HepG2 (cell line): ENCODE measurements around the gene DST. TPM values are rescaled to one million over a fixed set of nuclear protein-coding genes. Genes with fewer than 3 reads are reported as not detected.

Experiments
- CENPX ChIP-seq: sonication (generic); formaldehyde crosslinking; IDR thresholded peaks from 2 replicates; pipeline ENCODE4 v1.9.0; 2021; ENCODE audit warnings: mild to moderate bottlenecking, missing genetic modification reagents, moderate library complexity
- DMTF1 ChIP-seq: sonication (generic); formaldehyde crosslinking; IDR thresholded peaks from 2 replicates; pipeline ENCODE4 v1.4.0; 2020; ENCODE audit warnings: mild to moderate bottlenecking, missing genetic modification reagents
- EED ChIP-seq: sonication (generic); formaldehyde crosslinking; IDR thresholded peaks from 2 replicates; pipeline ENCODE4 v1.5.0; 2020; ENCODE audit warnings: mild to moderate bottlenecking, missing genetic modification reagents
- MTA1 ChIP-seq: sonication (generic); formaldehyde crosslinking; IDR thresholded peaks from 2 replicates; pipeline ENCODE4 v1.4.0; 2020; ENCODE audit warnings: missing genetic modification reagents, mild to moderate bottlenecking, borderline replicate concordance
- RAD51 ChIP-seq: fragments of 450-650 bp; IDR thresholded peaks from 2 replicates; pipeline ENCODE4 v1.6.1; 2016; ENCODE audit warnings: borderline replicate concordance
- TCF12 ChIP-seq, 2 experiments: fragments of 450-650 bp in 1 of 2; sonication (generic) in 1 of 2; formaldehyde crosslinking in 1 of 2; IDR thresholded peaks; 2 replicates each; pipeline versions ENCODE4 v1.6.1 to v1.8.0; 2017 to 2022; ENCODE audit warnings: antibody characterized with exemption in 1 of 2, mild to moderate bottlenecking in 1 of 2, missing genetic modification reagents in 1 of 2, moderate library complexity in 1 of 2
- ZHX2 ChIP-seq, 2 experiments: sonication (generic) in 1 of 2; formaldehyde crosslinking in 1 of 2; IDR thresholded peaks; 2 replicates each; pipeline versions ENCODE4 v1.6.1 to v1.9.0; 2014 to 2022; ENCODE audit warnings: antibody characterized with exemption in 1 of 2, borderline replicate concordance in 1 of 2, inconsistent platforms in 1 of 2, low read depth in 1 of 2, missing genetic modification reagents in 1 of 2
- ZNF224 ChIP-seq: sonication (generic); formaldehyde crosslinking; IDR thresholded peaks from 2 replicates; pipeline ENCODE4 v1.5.0; 2020; ENCODE audit warnings: mild to moderate bottlenecking, missing genetic modification reagents
- ZNF232 ChIP-seq: sonication (generic); formaldehyde crosslinking; IDR thresholded peaks from 2 replicates; pipeline ENCODE4 v1.4.0; 2020; ENCODE audit warnings: missing genetic modification reagents, borderline replicate concordance
- ZNF235 ChIP-seq: sonication (generic); formaldehyde crosslinking; IDR thresholded peaks from 2 replicates; pipeline ENCODE4 v1.8.1; 2023; ENCODE audit warnings: mild to moderate bottlenecking, missing genetic modification reagents, borderline replicate concordance
- ZNF350 ChIP-seq: sonication (generic); formaldehyde crosslinking; IDR thresholded peaks from 2 replicates; pipeline ENCODE4 v1.4.0; 2020; ENCODE audit warnings: mild to moderate bottlenecking, low read depth, missing genetic modification reagents, borderline replicate concordance
- ZNF383 ChIP-seq: sonication (generic); formaldehyde crosslinking; IDR thresholded peaks from 2 replicates; pipeline ENCODE4 v1.4.0; 2020; ENCODE audit warnings: missing genetic modification reagents, mild to moderate bottlenecking, borderline replicate concordance
- ZNF572 ChIP-seq: sonication (generic); formaldehyde crosslinking; IDR thresholded peaks from 2 replicates; pipeline ENCODE4 v1.5.1; 2020; ENCODE audit warnings: mild to moderate bottlenecking, missing genetic modification reagents
- polyA plus RNA-seq, 8 experiments: library from polyadenylated mRNA; depleted of rRNA in 3 of 8; stranded (reverse) in 7 of 8; unstranded in 1 of 8; fragments of >200 nt; fragmentation: Illumina TruSeq in 4 of 8; extraction: Trizol in 4 of 8; gene quantifications; 2 replicates each; pipeline versions ENCODE4 v1.2.1 to v1.2.3, GENCODE V29; 2011 to 2016; ENCODE audit warnings: low read depth in 4 of 8, missing spikeins in 1 of 8, mixed read lengths in 1 of 8; ENCODE audit not compliant: insufficient read depth in 1 of 8
- total RNA-seq, 5 experiments: library from RNA; depleted of rRNA; stranded (reverse); fragments of >200 nt; fragmentation: Illumina TruSeq; extraction: Trizol; gene quantifications; 2 replicates each; pipeline ENCODE4 v1.2.3, GENCODE V29; 2016; ENCODE audit warnings: low read depth in 1 of 5
- TF ChIP-seq, protein P1 (sequence below): sonication (generic); formaldehyde crosslinking; IDR thresholded peaks from 2 replicates; pipeline ENCODE4 v1.5.0; 2020; ENCODE audit warnings: mild to moderate bottlenecking, missing genetic modification reagents
- TF ChIP-seq, protein P2 (sequence below): sonication (generic); formaldehyde crosslinking; IDR thresholded peaks from 2 replicates; pipeline ENCODE4 v1.8.0; 2022; ENCODE audit warnings: missing genetic modification reagents, mild to moderate bottlenecking, inconsistent platforms, borderline replicate concordance
- TF ChIP-seq, protein P3 (sequence below): sonication (generic); formaldehyde crosslinking; IDR thresholded peaks from 2 replicates; pipeline ENCODE4 v1.4.0; 2020; ENCODE audit warnings: mild to moderate bottlenecking, missing genetic modification reagents

The DST gene
- total and polyA plus RNA-seq, 2 of the 13 experiments (the other 11 are each of a cell fraction or from before 2014, with no cell fraction given): 64.4 to 89.0 TPM

GRCh38 chr6:56683882-56684281 lies 41.2 kb upstream of the DST start (continued):
- no peak for TF ChIP-seq TCF12 (IDR thresholded peaks at IDR 0.05)
- no peak for TF ChIP-seq TCF12 (CRISPR knock-in tag; IDR thresholded peaks at IDR 0.05)
- no peak for TF ChIP-seq ZNF350 (CRISPR knock-in tag)
- no peak for TF ChIP-seq CENPX (CRISPR knock-in tag)
- TF ChIP-seq, protein P1, sequence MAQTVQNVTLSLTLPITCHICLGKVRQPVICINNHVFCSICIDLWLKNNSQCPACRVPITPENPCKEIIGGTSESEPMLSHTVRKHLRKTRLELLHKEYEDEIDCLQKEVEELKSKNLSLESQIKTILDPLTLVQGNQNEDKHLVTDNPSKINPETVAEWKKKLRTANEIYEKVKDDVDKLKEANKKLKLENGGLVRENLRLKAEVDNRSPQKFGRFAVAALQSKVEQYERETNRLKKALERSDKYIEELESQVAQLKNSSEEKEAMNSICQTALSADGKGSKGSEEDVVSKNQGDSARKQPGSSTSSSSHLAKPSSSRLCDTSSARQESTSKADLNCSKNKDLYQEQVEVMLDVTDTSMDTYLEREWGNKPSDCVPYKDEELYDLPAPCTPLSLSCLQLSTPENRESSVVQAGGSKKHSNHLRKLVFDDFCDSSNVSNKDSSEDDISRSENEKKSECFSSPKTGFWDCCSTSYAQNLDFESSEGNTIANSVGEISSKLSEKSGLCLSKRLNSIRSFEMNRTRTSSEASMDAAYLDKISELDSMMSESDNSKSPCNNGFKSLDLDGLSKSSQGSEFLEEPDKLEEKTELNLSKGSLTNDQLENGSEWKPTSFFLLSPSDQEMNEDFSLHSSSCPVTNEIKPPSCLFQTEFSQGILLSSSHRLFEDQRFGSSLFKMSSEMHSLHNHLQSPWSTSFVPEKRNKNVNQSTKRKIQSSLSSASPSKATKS (CRISPR knock-in tag): peak; percentile 78; the same call in 1 of the 2 replicates
- TF ChIP-seq, protein P2, sequence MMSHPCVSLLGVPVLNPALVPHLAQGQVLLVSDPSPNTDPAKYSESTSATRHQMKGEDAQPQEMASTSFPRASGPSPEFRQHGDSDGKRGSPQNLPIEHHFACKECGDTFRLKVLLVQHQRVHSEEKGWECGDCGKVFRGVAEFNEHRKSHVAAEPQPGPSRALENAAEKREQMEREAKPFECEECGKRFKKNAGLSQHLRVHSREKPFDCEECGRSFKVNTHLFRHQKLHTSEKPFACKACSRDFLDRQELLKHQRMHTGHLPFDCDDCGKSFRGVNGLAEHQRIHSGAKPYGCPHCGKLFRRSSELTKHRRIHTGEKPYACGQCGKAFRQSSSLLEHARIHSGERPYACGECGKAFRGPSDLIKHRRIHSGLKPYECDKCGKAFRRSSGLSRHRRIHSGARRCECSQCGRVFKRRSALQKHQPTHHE (CRISPR knock-in tag): no peak
- TF ChIP-seq RAD51: 0 out of 2 replicates have a peak, but pooled peaks have one; percentile 15
- TF ChIP-seq, protein P3, sequence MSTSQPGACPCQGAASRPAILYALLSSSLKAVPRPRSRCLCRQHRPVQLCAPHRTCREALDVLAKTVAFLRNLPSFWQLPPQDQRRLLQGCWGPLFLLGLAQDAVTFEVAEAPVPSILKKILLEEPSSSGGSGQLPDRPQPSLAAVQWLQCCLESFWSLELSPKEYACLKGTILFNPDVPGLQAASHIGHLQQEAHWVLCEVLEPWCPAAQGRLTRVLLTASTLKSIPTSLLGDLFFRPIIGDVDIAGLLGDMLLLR (CRISPR knock-in tag): no peak
- no peak for TF ChIP-seq ZNF383 (CRISPR knock-in tag)
- TF ChIP-seq MTA1 (CRISPR knock-in tag): no peak
- no peak for TF ChIP-seq ZNF235 (CRISPR knock-in tag)
- TF ChIP-seq ZNF232 (CRISPR knock-in tag): no peak
- no peak for TF ChIP-seq ZHX2 (IDR thresholded peaks at IDR 0.05; ENCODE audit: low read depth)
- TF ChIP-seq ZHX2 (CRISPR knock-in tag; IDR thresholded peaks at IDR 0.05; ENCODE audit: borderline replicate concordance): no peak
- TF ChIP-seq ZNF572 (CRISPR knock-in tag): no peak
- no peak for TF ChIP-seq ZNF224 (CRISPR knock-in tag)
- TF ChIP-seq DMTF1: no peak
- no peak for TF ChIP-seq EED
